Fibroblast of mammary gland (primary cell): ENCODE data around the gene CHKB.
"Not testable (repeated sequence)": the region's sequence is repeated elsewhere in the genome, so short reads cannot be mapped to it uniquely, and the experiment has no call there.

Source experiments
- DNase-seq: peaks from one replicate; pipeline ENCODE4 v3.0.0-alpha.2; 2010; ENCODE audit warnings: low read depth
- H3K4me3 ChIP-seq: 2 replicates; pipeline ENCODE4 v1.5.1; 2011; ENCODE audit warnings: low read depth, mild to moderate bottlenecking, low read length, moderate library complexity; ENCODE audit not compliant: control insufficient read depth
- TF ChIP-seq, protein P1 (sequence below): conservative IDR thresholded peaks from 2 replicates; pipeline ENCODE4 v1.5.1; 2011; ENCODE audit warnings: low read depth, low read length, inconsistent platforms; ENCODE audit not compliant: control insufficient read depth, insufficient read depth

Gene CHKB

GRCh38 chr22:50535113-50535512, 47.5 kb downstream of the CHKB start:
- TF ChIP-seq, protein P1, sequence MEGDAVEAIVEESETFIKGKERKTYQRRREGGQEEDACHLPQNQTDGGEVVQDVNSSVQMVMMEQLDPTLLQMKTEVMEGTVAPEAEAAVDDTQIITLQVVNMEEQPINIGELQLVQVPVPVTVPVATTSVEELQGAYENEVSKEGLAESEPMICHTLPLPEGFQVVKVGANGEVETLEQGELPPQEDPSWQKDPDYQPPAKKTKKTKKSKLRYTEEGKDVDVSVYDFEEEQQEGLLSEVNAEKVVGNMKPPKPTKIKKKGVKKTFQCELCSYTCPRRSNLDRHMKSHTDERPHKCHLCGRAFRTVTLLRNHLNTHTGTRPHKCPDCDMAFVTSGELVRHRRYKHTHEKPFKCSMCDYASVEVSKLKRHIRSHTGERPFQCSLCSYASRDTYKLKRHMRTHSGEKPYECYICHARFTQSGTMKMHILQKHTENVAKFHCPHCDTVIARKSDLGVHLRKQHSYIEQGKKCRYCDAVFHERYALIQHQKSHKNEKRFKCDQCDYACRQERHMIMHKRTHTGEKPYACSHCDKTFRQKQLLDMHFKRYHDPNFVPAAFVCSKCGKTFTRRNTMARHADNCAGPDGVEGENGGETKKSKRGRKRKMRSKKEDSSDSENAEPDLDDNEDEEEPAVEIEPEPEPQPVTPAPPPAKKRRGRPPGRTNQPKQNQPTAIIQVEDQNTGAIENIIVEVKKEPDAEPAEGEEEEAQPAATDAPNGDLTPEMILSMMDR: no peak
- DNase-seq: no peak
- H3K4me3 ChIP-seq: no peak overlapping the region

DNA sequence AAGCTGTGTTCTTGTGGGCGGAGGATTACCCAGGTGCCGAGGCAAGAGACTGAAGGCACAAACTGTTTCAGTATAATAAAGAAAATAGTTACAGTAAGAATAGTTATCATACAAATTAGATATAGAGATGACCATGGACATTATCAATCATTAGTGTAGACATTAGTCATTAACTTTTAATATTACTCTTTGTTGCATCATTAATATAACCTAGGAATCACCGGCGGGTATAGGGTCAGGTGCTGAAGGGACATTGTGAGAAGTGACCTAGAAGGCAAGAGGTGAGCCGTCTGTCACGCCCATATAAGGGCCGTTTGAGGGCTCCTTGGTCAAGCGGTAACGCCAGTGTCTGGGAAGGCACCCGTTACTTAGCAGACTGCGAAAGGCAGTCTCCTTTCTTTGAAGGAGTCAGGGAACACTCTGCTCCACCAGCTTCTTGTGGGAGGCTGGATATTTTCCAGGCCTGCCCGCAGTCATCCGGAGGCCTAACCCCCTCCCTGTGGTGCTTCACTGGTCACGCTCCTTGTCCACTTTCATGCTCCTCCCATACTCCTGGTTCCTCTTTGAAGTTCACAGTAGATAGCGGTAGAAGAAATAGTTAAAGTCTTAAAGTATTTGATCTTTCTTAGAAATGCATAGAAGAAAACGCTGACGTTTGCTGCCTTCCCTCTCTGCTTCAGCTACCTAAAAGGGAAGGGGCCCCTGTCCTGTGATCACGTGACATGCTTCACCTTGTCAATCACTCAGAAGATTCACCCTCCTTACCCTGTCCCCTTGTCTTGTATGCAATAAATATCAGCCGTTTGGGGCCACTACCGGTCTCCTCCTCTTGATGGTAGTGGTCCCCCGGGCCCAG, 48.6 kb downstream of the CHKB start:
- peak; percentile 74 for DNase-seq
- not testable (repeated sequence) for H3K4me3 ChIP-seq

DNA sequence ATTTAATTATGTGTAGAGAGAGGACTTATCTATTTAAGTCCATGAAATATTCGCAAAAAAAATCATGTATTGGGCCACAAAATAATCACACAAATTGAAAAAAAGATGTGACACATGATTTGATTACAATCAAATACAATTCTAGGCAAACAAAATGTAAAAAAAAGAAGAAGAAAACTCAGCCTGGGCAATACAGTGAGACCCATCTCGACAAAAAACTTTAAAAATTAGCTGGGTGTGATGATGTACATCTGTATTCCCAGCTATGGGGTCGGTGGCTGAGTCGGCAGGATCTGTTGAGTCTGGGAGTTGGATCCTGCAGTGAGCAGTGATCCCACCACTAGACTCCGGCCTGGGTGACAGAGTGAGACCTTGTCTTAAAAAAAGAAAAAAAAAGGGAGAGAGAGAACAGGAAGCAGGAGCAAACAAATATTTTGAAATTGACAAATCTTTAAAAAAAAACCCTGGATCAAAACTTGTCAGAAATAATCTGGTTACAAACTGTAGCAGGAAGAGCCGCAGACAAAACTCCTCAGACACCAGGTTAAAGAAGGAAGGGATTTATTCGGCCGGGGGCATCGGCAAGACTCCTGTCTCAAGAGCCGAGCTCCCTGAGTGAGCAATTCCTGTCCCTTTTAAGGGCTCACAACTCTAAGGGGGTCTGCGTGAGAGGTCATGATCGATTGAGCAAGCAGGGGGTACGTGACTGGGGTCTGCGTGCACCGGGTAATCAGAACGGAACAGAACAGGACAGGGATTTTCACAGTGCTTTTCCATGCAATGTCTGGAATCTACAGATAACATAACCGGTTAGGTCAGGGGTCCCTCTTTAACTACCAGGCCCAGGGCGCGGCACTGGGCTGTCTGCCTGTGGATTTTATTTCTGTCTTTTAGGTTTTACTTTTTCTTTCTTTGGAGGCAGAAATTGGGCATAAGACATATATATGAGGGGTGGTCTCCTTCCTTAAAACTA, 49.5 kb downstream of the CHKB start:
- TF ChIP-seq, protein P1: no peak
- no peak overlapping the region for H3K4me3 ChIP-seq
- DNase-seq: no peak

DNA sequence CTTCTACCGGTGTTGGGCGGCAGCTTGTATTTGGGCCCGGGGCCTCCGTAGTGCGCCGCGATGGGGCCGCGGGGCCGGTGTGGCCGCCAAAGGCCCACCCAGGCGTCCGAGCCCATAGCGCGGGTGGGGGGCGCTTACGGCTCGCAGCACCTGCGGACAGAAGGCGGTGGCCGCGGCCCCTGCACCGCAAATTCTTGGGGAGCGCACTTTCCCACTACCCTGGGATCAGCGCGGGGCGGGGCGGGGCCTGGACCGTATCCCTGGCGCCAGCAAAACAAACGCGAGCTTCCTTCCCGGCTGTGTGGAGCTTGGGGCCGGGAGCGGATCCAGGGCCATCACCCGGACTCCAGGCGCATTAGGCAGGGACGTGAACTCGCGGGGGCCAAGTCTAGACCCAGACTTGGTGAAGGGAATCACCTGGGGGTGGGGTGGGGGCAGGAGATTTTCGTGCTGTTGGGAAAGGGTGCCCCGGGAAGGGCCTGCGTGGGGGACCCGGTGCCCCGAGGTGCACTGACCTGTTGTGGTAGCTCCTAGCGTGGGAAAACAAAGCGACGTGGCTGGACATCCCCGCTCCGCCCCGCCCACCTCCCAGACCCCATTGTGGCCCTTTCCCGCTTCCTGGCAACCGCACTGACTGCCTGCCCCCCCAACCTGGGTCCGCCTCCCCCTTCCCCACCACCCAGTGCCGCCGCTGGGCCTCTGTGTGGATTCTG, 50.5 kb downstream of the CHKB start:
- TF ChIP-seq, protein P1: no peak
- DNase-seq: peak; percentile 52

DNA sequence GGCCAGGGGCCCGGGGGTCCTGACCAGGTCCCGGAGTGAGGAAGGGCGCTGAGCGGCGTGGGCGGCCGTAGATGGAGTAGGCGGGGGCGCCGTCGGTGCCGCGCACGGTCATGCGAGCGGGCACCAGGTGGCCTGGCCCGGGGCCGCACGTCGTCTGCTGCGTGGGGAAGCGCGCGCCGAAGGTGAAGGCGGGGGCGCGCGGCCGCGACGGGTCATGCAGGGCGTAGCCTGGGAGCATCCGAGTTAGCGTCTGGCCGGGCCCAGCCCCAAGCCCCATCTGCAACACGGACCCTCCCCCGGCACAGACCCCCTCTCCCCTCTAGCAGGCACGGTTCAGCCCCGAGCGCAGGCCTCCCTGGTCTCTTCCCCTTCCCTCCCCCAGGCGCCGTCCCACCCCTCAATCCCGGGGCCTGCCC, 51.1 kb downstream of the CHKB start:
- H3K4me3 ChIP-seq: peak overlapping the region; percentile 55
- DNase-seq: no peak
- TF ChIP-seq, protein P1: no peak

More for the DNA sequence above, 50.5 kb downstream of the CHKB start:
- H3K4me3 ChIP-seq: peak overlapping the region; percentile 55

- H3K4me3 ChIP-seq: peak overlapping the region; percentile 55
- peak; percentile 86 for DNase-seq
- TF ChIP-seq, protein P1: no peak
These were observed 51.6 kb downstream of the CHKB start for GRCh38 chr22:50530877-50531545.
